H9 (cell line): ENCODE measurements around the gene POU2F2. TPM values are rescaled to one million over a fixed set of nuclear protein-coding genes. Genes with fewer than 3 reads are reported as not detected.

Experiments
- DNase-seq: peaks from one replicate; pipeline ENCODE4 v3.0.0-alpha.2; 2017
- H2AFZ ChIP-seq: one replicate; pipeline ENCODE4 v1.6.1; 2013; ENCODE audit warnings: mild to moderate bottlenecking, low read length, control low read depth, moderate library complexity
- H2AK5ac ChIP-seq: 2 replicates; pipeline ENCODE4 v1.6.1; 2013; ENCODE audit warnings: low read length, control low read depth, mixed read lengths; ENCODE audit not compliant: insufficient read length
- H2BK120ac ChIP-seq: one replicate; pipeline ENCODE4 v1.6.1; 2013; ENCODE audit warnings: low read depth, mild to moderate bottlenecking, low read length, control low read depth, inconsistent platforms; ENCODE audit not compliant: poor library complexity, severe bottlenecking
- H2BK12ac ChIP-seq: 2 replicates; pipeline ENCODE4 v1.6.1; 2013; ENCODE audit warnings: low read length, control low read depth, mixed read lengths, low read depth; ENCODE audit not compliant: insufficient read length
- H2BK15ac ChIP-seq: 2 replicates; pipeline ENCODE4 v1.6.1; 2013; ENCODE audit warnings: low read depth, low read length, control low read depth
- H2BK20ac ChIP-seq: one replicate; pipeline ENCODE4 v1.6.1; 2013; ENCODE audit warnings: low read depth, mild to moderate bottlenecking, low read length, control low read depth, inconsistent platforms; ENCODE audit not compliant: poor library complexity, severe bottlenecking
- H2BK5ac ChIP-seq: 2 replicates; pipeline ENCODE4 v1.6.1; 2013; ENCODE audit warnings: low read length, control low read depth, mixed read lengths; ENCODE audit not compliant: insufficient read length
- H3K14ac ChIP-seq: 2 replicates; pipeline ENCODE4 v1.6.1; 2013; ENCODE audit warnings: low read length, control low read depth; ENCODE audit not compliant: insufficient read depth
- H3K18ac ChIP-seq: 2 replicates; pipeline ENCODE4 v1.6.1; 2013; ENCODE audit warnings: low read depth, mild to moderate bottlenecking, mixed read lengths, low read length, control low read depth; ENCODE audit not compliant: insufficient read length
- H3K23ac ChIP-seq: 2 replicates; pipeline ENCODE4 v1.6.1; 2013; ENCODE audit warnings: low read length, control low read depth, mixed read lengths, low read depth; ENCODE audit not compliant: insufficient read length
- H3K23me2 ChIP-seq: 2 replicates; pipeline ENCODE4 v1.6.1; 2013; ENCODE audit warnings: low read depth, mild to moderate bottlenecking, mixed read lengths, low read length, control low read depth; ENCODE audit not compliant: insufficient read length, poor library complexity, severe bottlenecking
- H3K27ac ChIP-seq: 2 replicates; pipeline ENCODE4 v1.5.1; 2013; ENCODE audit warnings: low read length, control low read depth, mixed read lengths, low read depth; ENCODE audit not compliant: insufficient read length
- H3K27me3 ChIP-seq: 2 replicates; pipeline ENCODE4 v1.6.1; 2013; ENCODE audit warnings: low read length, control low read depth, inconsistent platforms; ENCODE audit not compliant: insufficient read depth
- H3K4ac ChIP-seq: 2 replicates; pipeline ENCODE4 v1.6.1; 2013; ENCODE audit warnings: low read depth, mild to moderate bottlenecking, control low read depth, inconsistent platforms, low read length, moderate library complexity
- H3K4me1 ChIP-seq: 2 replicates; pipeline ENCODE4 v1.6.1; 2013; ENCODE audit warnings: low read length, control low read depth, inconsistent platforms; ENCODE audit not compliant: insufficient read depth
- H3K4me2 ChIP-seq: 2 replicates; pipeline ENCODE4 v1.6.1; 2013; ENCODE audit warnings: low read length, control low read depth, mixed read lengths; ENCODE audit not compliant: insufficient read length, insufficient read depth
- H3K56ac ChIP-seq: 2 replicates; pipeline ENCODE4 v1.6.1; 2013; ENCODE audit warnings: low read depth, mild to moderate bottlenecking, mixed read lengths, low read length, control low read depth; ENCODE audit not compliant: insufficient read length
- H3K79me1 ChIP-seq: 2 replicates; pipeline ENCODE4 v1.6.1; 2013; ENCODE audit warnings: low read depth, mild to moderate bottlenecking, moderate library complexity, low read length, control low read depth, inconsistent platforms; ENCODE audit not compliant: insufficient read depth, poor library complexity, severe bottlenecking
- H3K79me2 ChIP-seq: 2 replicates; pipeline ENCODE4 v1.6.1; 2013; ENCODE audit warnings: low read length, control low read depth, inconsistent platforms; ENCODE audit not compliant: insufficient read depth
- H3K9ac ChIP-seq: 2 replicates; pipeline ENCODE4 v1.6.1; 2013; ENCODE audit warnings: low read length, control low read depth, mixed read lengths; ENCODE audit not compliant: insufficient read length; ENCODE audit errors: extremely low read depth
- H3K9me3 ChIP-seq: one replicate; pipeline ENCODE4 v1.6.1; 2013; ENCODE audit warnings: low read depth, low read length, inconsistent platforms; ENCODE audit not compliant: control insufficient read depth
- H3T11ph ChIP-seq: one replicate; pipeline ENCODE4 v1.6.1; 2013; ENCODE audit warnings: mild to moderate bottlenecking, low read length, control low read depth, inconsistent platforms
- H4K20me1 ChIP-seq: one replicate; pipeline ENCODE4 v1.6.1; 2013; ENCODE audit not compliant: control insufficient read depth, insufficient read length, insufficient read depth
- H4K5ac ChIP-seq: 2 replicates; pipeline ENCODE4 v1.6.1; 2013; ENCODE audit warnings: low read depth, mild to moderate bottlenecking, mixed read lengths, low read length, control low read depth; ENCODE audit not compliant: insufficient read length
- H4K8ac ChIP-seq: replicated peaks from 2 replicates; pipeline ENCODE4 v1.6.1; 2013; ENCODE audit warnings: low read length, control low read depth, mixed read lengths, low read depth; ENCODE audit not compliant: insufficient read length
- H4K91ac ChIP-seq: 2 replicates; pipeline ENCODE4 v1.6.1; 2013; ENCODE audit warnings: low read depth, mild to moderate bottlenecking, moderate library complexity, mixed read lengths, low read length, control low read depth; ENCODE audit not compliant: insufficient read length
- H3K27ac Mint-ChIP-seq, 3 experiments: 2 replicates in 2 of 3; 3 replicates in 1 of 3; pipeline ENCODE4 v1.8.0; 2020 to 2021; ENCODE audit warnings: mixed read lengths in 3 of 3, mild to moderate bottlenecking in 1 of 3, moderate library complexity in 1 of 3
- H3K27me3 Mint-ChIP-seq: 2 replicates; pipeline ENCODE4 v1.8.0; 2021; ENCODE audit warnings: low read depth, mild to moderate bottlenecking, moderate library complexity, mixed read lengths
- H3K36me3 Mint-ChIP-seq, 3 experiments: 2 replicates in 2 of 3; 3 replicates in 1 of 3; pipeline ENCODE4 v1.8.0; 2020 to 2021; ENCODE audit warnings: low read depth in 3 of 3, mixed read lengths in 3 of 3; ENCODE audit not compliant: insufficient read depth in 1 of 3
- H3K4me1 Mint-ChIP-seq, 2 experiments: 2 replicates each; pipeline ENCODE4 v1.8.0; 2020; ENCODE audit warnings: mixed read lengths in 2 of 2
- H3K4me3 Mint-ChIP-seq, 2 experiments: 2 replicates in 1 of 2; 3 replicates in 1 of 2; pipeline ENCODE4 v1.8.0; 2020 to 2021; ENCODE audit warnings: mild to moderate bottlenecking in 2 of 2, mixed read lengths in 2 of 2, moderate library complexity in 1 of 2
- H3K9me3 Mint-ChIP-seq, 2 experiments: 2 replicates in 1 of 2; 3 replicates in 1 of 2; pipeline ENCODE4 v1.8.0; 2020; ENCODE audit warnings: mild to moderate bottlenecking in 2 of 2, mixed read lengths in 2 of 2, moderate library complexity in 1 of 2
- WGBS: extraction: QIAGEN DNeasy Blood & Tissue Kit; methylation state at CpG from one replicate; pipeline ENCODE4 v1.1.7; 2013; ENCODE audit warnings: missing lambda C conversion rate, low lambda C conversion rate, mixed read lengths; ENCODE audit not compliant: insufficient read length; ENCODE audit errors: extremely low coverage; 5-methylcytosine and 5-hydroxymethylcytosine counted together
- total RNA-seq: library from RNA; stranded (reverse); gene quantifications from 2 replicates; pipeline ENCODE4 v1.2.1, GENCODE V29; 2021
- TF ChIP-seq, protein P1 (sequence below): fragments of 200-600 bp; sonication (generic); conservative IDR thresholded peaks from 3 replicates; pipeline ENCODE4 v1.8.0; 2021; ENCODE audit warnings: antibody characterized with exemption, mild to moderate bottlenecking

Gene POU2F2
- total RNA-seq, 1 experiment from 2014 or later = 2.9 TPM

DNA sequence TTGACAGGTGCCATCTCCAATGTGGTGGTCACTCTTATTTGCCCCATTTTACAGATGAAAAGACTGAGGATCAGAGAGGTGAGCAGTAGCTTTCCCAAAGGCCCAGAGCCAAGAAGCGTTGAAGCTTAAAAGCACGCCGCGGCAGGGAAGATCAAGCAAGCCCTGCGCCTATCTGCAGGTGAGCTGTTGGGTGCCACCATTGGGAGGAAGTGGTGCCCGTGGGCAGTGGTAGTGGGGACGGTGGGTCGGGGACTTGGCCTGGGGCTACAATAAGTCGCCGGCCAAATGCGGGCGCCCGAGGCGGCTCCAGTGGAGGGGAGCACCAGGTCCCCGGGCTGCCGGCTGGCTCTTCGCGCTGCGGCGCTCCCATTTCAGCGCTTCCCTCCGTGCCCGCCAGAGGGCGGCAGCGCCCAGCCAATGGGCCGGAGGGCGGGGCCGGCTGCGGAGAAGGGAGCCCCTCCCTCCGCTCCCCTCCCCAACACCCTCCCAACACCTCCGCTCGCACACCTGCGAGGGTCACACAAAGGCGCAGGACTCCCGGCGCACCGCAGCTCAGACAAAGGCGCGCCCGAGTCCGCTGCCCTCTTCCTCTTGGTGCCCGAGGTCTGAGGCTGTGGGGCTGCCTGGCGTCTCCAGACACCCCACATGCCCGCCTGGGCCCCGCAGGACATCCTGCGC, 744 bp upstream of the POU2F2 start:
- Histone ChIP-seq H2BK5ac (no peak overlapping the region), H3K4me2 (peak overlapping the region; percentile 64), H3K4me1 (no peaks in the 10 kb centered on the region), H3K14ac (peak overlapping the region; percentile 6; the same call in 1 of the 2 replicates), H3K9ac (no peak overlapping the region), H2BK20ac (no peak overlapping the region), H4K5ac (no peak overlapping the region), H2AK5ac (no peak overlapping the region), H3K23me2 (peaks cover 6% of the 10 kb centered on the region), H2BK15ac (no peak overlapping the region), H3T11ph (no peak overlapping the region), H3K79me1 (no peaks in the 10 kb centered on the region), H3K9me3 (no peaks in the 10 kb centered on the region), H3K23ac (no peak overlapping the region), H2BK12ac (no peak overlapping the region), H3K27me3 (no peaks in the 10 kb centered on the region), H2BK120ac (no peak overlapping the region), H3K56ac (no peak overlapping the region), H3K18ac (no peak overlapping the region), H4K8ac (no peak overlapping the region), H3K4ac (no peak overlapping the region), H4K20me1 (no peaks in the 10 kb centered on the region), H3K27ac (no peak overlapping the region), H2AFZ (no peak overlapping the region), H3K79me2 (no peaks in the 10 kb centered on the region), H4K91ac (no peak overlapping the region)
- no peaks in the 10 kb centered on the region for H3K36me3 Mint-ChIP-seq
- peak; percentile 90 for DNase-seq
- no CpG with 5 or more reads among the region's 46 CpGs for WGBS
- peak overlapping the region; percentile 53 to 80 for H3K4me3 Mint-ChIP-seq
- H3K9me3 Mint-ChIP-seq = no peaks in the 10 kb centered on the region; a peak in 1 of 5 replicates
- TF ChIP-seq, protein P1, sequence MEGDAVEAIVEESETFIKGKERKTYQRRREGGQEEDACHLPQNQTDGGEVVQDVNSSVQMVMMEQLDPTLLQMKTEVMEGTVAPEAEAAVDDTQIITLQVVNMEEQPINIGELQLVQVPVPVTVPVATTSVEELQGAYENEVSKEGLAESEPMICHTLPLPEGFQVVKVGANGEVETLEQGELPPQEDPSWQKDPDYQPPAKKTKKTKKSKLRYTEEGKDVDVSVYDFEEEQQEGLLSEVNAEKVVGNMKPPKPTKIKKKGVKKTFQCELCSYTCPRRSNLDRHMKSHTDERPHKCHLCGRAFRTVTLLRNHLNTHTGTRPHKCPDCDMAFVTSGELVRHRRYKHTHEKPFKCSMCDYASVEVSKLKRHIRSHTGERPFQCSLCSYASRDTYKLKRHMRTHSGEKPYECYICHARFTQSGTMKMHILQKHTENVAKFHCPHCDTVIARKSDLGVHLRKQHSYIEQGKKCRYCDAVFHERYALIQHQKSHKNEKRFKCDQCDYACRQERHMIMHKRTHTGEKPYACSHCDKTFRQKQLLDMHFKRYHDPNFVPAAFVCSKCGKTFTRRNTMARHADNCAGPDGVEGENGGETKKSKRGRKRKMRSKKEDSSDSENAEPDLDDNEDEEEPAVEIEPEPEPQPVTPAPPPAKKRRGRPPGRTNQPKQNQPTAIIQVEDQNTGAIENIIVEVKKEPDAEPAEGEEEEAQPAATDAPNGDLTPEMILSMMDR = peak; percentile 99
- H3K27ac Mint-ChIP-seq = no peak overlapping the region
- peaks cover 22 to 26% of the 10 kb centered on the region in 2 experiments for H3K4me1 Mint-ChIP-seq
- H3K27me3 Mint-ChIP-seq = peaks cover 63% of the 10 kb centered on the region
